ENCODE data around the gene TECTA. TPM values are rescaled to one million over a fixed set of nuclear protein-coding genes. Genes with fewer than 3 reads are reported as not detected.

The TECTA gene
- total RNA-seq, 1 experiment from 2014 or later: 0.15 TPM

DNA sequence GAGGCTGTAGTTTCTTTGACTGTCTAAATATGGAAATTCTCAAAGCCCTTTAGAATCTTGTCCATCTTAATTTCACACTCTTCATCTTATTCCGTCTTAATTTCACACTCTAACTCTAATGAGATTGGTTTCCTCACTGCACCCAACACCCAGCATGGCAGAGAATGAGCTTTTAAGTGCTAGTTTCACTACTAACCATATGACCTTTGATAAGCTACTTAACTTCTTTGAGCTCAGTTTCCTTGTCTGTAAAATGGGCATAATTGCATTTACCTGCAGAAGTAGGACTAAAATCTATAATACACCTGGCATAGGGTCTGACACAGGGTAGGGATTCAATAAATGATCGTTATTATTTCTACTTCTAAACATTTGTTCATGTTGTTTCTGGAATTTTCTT lies 46.8 kb upstream of the TECTA start:
- BruUV-seq (replicated peaks): no TSS peak
- Histone ChIP-seq H3K4me3 (ENCODE audit: low read depth in 2 of 2, low read length in 2 of 2) (no peak overlapping the region), H3K4me1 (ENCODE audit: control insufficient read depth, insufficient read depth, low read length) (no peaks in the 10 kb centered on the region), H3K36me3 (ENCODE audit: control insufficient read depth, insufficient read depth, low read length) (peaks cover 15% of the 10 kb centered on the region), H3K27me3 (ENCODE audit: control insufficient read depth, insufficient read depth, low read length) (no peaks in the 10 kb centered on the region), H3K9me3 (ENCODE audit: control insufficient read depth, insufficient read depth, low read depth, low read length) (no peaks in the 10 kb centered on the region), H3K27ac (ENCODE audit: low read length) (no peak overlapping the region)
- TF ChIP-seq TCF7L2 (IDR thresholded peaks at IDR 0.05; ENCODE audit: low read depth, low read length): no peak
- TF ChIP-seq REST (IDR thresholded peaks at IDR 0.05; ENCODE audit: insufficient read depth in 1 of 2, low read depth in 2 of 2, low read length in 1 of 2): no peak
- no peak for TF ChIP-seq CTCF (IDR thresholded peaks at IDR 0.05)
- TF ChIP-seq SIN3A (IDR thresholded peaks at IDR 0.05; ENCODE audit: borderline replicate concordance, insufficient read depth, low read depth, low read length): no peak
- TF ChIP-seq POLR2AphosphoS5 (IDR thresholded peaks at IDR 0.05; ENCODE audit: low read depth, low read length): no peak
- DNase-seq (ENCODE audit: low read depth, low spot score) (no peak), ATAC-seq (no peak)
- in situ Hi-C loops (cut with HindIII; ENCODE audit: low pct_unique_long_range_greater_than_20kb, low sequenced_read_pairs): no loop called here
- POLR2A ChIA-PET: no interaction called here
- CTCF ChIA-PET: no interaction called here
- intact Hi-C loops (cut with micrococcal nuclease; ENCODE audit: unreplicated experiment): no loop called here

- Histone ChIP-seq H3K27me3 (ENCODE audit: control insufficient read depth, insufficient read depth, low read length) (no peaks in the 10 kb centered on the region), H3K4me3 (ENCODE audit: low read depth in 2 of 2, low read length in 2 of 2) (no peak overlapping the region), H3K9me3 (ENCODE audit: control insufficient read depth, insufficient read depth, low read depth, low read length) (no peaks in the 10 kb centered on the region), H3K4me1 (ENCODE audit: control insufficient read depth, insufficient read depth, low read length) (no peaks in the 10 kb centered on the region), H3K36me3 (ENCODE audit: control insufficient read depth, insufficient read depth, low read length) (peaks cover 15% of the 10 kb centered on the region), H3K27ac (ENCODE audit: low read length) (no peak overlapping the region)
- intact Hi-C loops (cut with micrococcal nuclease; ENCODE audit: unreplicated experiment): no loop called here
- DNase-seq (ENCODE audit: low read depth, low spot score) (no peak), ATAC-seq (no peak)
- BruUV-seq (replicated peaks): no TSS peak
- in situ Hi-C loops (cut with HindIII; ENCODE audit: low pct_unique_long_range_greater_than_20kb, low sequenced_read_pairs): no loop called here
- ChIA-PET CTCF (no interaction called here), POLR2A (no interaction called here)
- TF ChIP-seq TCF7L2 (IDR thresholded peaks at IDR 0.05; ENCODE audit: low read depth, low read length): no peak
- no peak for TF ChIP-seq SIN3A (IDR thresholded peaks at IDR 0.05; ENCODE audit: borderline replicate concordance, insufficient read depth, low read depth, low read length)
- no peak for TF ChIP-seq REST (IDR thresholded peaks at IDR 0.05; ENCODE audit: insufficient read depth in 1 of 2, low read depth in 2 of 2, low read length in 1 of 2)
- TF ChIP-seq POLR2AphosphoS5 (IDR thresholded peaks at IDR 0.05; ENCODE audit: low read depth, low read length): no peak
- no peak for TF ChIP-seq CTCF (IDR thresholded peaks at IDR 0.05)
Measured at GRCh38 chr11:121055076-121055475, 46.0 kb upstream of the TECTA start.
